Retinal pigment epithelial cell (primary cell): ENCODE results near the gene THEM4.

Experiments used
- DNase-seq: peaks from one replicate; pipeline ENCODE4 v3.0.0-alpha.2; 2010; ENCODE audit warnings: low read depth
- H3K4me3 ChIP-seq: 2 replicates; pipeline ENCODE4 v1.5.1; 2011; ENCODE audit warnings: mild to moderate bottlenecking, low read length, control low read depth, moderate library complexity
- CTCF ChIP-seq: conservative IDR thresholded peaks from 2 replicates; pipeline ENCODE4 v1.5.1; 2011; ENCODE audit warnings: low read depth, low read length, control low read depth, inconsistent platforms

THEM4 gene

DNA sequence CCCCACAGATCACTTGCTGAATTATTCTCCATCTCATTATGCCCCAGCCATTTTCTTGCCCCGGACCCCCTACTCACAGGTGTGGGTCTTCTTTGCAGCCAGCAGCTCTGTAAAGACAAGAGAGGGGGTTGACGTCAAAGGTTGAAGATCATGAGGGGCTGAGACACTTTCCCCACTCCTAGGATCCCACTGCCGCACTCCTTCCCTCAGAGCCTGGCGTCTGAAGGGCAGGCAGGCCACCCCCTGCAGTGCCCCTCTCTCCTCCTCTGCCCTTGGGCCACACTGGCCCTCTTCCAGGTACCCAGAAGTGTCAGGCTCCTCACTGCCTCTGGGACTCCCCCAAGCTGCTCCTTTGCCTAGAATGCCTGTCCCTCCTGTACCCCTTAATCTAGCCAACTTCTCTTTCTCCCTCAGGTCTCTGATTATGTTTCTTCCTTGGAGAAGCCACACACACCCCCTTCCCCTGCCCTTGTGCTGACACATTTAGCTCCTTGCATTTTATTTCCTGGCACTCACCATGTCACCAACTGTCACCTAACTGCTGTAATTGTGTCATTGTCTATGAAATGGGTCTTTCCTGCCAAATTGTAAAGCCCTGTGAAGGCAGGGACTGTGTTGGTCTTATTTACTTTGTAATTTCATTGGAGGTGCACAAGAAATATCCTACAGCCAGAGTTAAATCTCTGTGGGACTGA lies 79.8 kb downstream of the THEM4 start:
- H3K4me3 ChIP-seq: no peak overlapping the region
- no peak for TF ChIP-seq CTCF
- no peak for DNase-seq

DNA sequence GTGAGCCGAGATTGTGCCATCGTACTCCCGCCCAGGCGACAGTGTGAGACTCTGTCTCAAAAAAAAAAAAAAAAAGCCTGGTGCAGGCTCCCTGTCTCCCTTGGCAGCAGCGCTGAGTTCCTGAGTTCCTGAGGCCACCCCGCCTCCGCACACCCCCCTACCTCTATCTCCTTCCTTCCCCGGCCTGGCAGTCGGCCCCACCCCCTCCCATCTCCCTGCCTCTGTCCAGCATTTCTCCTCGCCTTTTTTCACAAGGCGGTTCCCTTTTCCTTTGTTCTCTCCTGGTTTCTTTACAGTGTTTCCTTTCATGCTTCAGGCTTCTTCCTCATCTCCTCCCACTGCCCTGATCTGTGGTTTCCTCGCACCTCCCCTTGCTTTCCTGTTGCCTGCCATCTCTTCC lies 80.4 kb downstream of the THEM4 start:
- no peak overlapping the region for H3K4me3 ChIP-seq
- no peak for TF ChIP-seq CTCF
- DNase-seq: no peak

GRCh38 chr1:151827853-151828252 lies 81.5 kb downstream of the THEM4 start:
- no peak for DNase-seq
- no peak for TF ChIP-seq CTCF
- H3K4me3 ChIP-seq: no peak overlapping the region

- DNase-seq: no peak
- no peak for TF ChIP-seq CTCF
- no peak overlapping the region for H3K4me3 ChIP-seq
These were observed 83.3 kb downstream of the THEM4 start for GRCh38 chr1:151825751-151826660.

DNA sequence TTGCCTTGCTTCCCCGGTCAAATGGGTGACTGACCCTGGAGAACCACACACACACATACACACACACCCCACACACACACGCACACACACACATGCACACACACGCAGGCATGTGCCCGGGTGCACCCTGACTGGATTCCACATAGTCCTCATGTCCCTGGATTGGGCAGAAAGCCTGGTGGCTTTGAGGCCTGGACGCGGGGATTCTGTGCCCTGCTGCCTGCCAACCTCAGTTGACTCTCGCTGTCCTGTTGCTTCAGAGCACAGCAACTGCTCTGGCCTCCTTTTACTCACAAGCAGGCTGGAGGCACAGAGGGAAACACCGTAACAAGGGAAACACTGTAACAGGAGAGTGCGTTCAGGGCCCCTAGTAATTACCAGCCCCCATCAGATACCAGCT lies 84.1 kb downstream of the THEM4 start:
- TF ChIP-seq CTCF: no peak
- no peak for DNase-seq
- no peak overlapping the region for H3K4me3 ChIP-seq
